Smooth muscle cell (in vitro differentiated cells): ENCODE results near the gene P2RX7. TPM values are rescaled to one million over a fixed set of nuclear protein-coding genes. Genes with fewer than 3 reads are reported as not detected.

Source experiments
- DNase-seq: peaks from one replicate; lab custom pipeline; 2025; ENCODE audit not compliant: unreplicated experiment; lab: John Stamatoyannopoulos, UW
- H2AFZ ChIP-seq: fragments of 200-600 bp; sonication (generic); 2 replicates; pipeline ENCODE4 v1.6.0; 2016; ENCODE audit warnings: antibody characterized with exemption, low read depth, mild to moderate bottlenecking
- H3F3A ChIP-seq: fragments of 200-600 bp; sonication (generic); 2 replicates; pipeline ENCODE4 v1.6.0; 2017; ENCODE audit warnings: antibody characterized with exemption, low read depth
- H3K27ac ChIP-seq: fragments of 200-600 bp; sonication (generic); 2 replicates; pipeline ENCODE4 v1.5.1; 2016; ENCODE audit warnings: low read depth, mild to moderate bottlenecking
- H3K27me3 ChIP-seq: fragments of 200-600 bp; sonication (generic); 2 replicates; pipeline ENCODE4 v1.6.1; 2016; ENCODE audit warnings: low read depth, mild to moderate bottlenecking
- H3K36me3 ChIP-seq: fragments of 200-600 bp; sonication (generic); 2 replicates; pipeline ENCODE4 v1.5.1; 2016; ENCODE audit warnings: low read depth
- H3K4me1 ChIP-seq: fragments of 200-600 bp; sonication (generic); 2 replicates; pipeline ENCODE4 v1.5.1; 2016; ENCODE audit warnings: low read depth
- H3K4me2 ChIP-seq: fragments of 200-600 bp; sonication (generic); 2 replicates; pipeline ENCODE4 v1.6.0; 2016; ENCODE audit warnings: mild to moderate bottlenecking
- H3K4me3 ChIP-seq: fragments of 200-600 bp; sonication (generic); 2 replicates; pipeline ENCODE4 v1.5.1; 2016; ENCODE audit warnings: mild to moderate bottlenecking
- H3K79me2 ChIP-seq: fragments of 200-600 bp; sonication (generic); 2 replicates; pipeline ENCODE4 v1.6.0; 2016; ENCODE audit warnings: low read depth, mild to moderate bottlenecking
- H3K9ac ChIP-seq: fragments of 200-600 bp; sonication (generic); 2 replicates; pipeline ENCODE4 v1.6.0; 2016; ENCODE audit warnings: low read depth
- H3K9me3 ChIP-seq: fragments of 200-600 bp; sonication (generic); replicated peaks from 2 replicates; pipeline ENCODE4 v1.5.1; 2016; ENCODE audit warnings: low read depth
- H4K20me1 ChIP-seq: fragments of 200-600 bp; sonication (generic); 2 replicates; pipeline ENCODE4 v1.6.0; 2016; ENCODE audit warnings: low read depth
- WGBS: methylation state at CpG from one replicate; pipeline ENCODE4 v1.1.7; 2016; ENCODE audit warnings: low lambda C conversion rate; 5-methylcytosine and 5-hydroxymethylcytosine counted together
- polyA plus RNA-seq: library from polyadenylated mRNA; unstranded; fragments of >200 nt; fragmentation: Nextera tagmentation; extraction: Ambion mirVana; gene quantifications from 2 replicates; pipeline ENCODE4 v1.2.1, GENCODE V29; 2016
- total RNA-seq: library from RNA; depleted of rRNA; stranded (reverse); fragments of >200 nt; gene quantifications from 2 replicates; pipeline ENCODE4 v1.2.3, GENCODE V29; 2014
- TF ChIP-seq, protein P1 (sequence below): fragments of 200-600 bp; sonication (generic); IDR thresholded peaks from 2 replicates; pipeline ENCODE4 v1.5.1; 2017; ENCODE audit warnings: borderline replicate concordance, mild to moderate bottlenecking, antibody characterized with exemption; ENCODE audit not compliant: insufficient read depth, poor library complexity, severe bottlenecking

P2RX7 gene
- total and polyA plus RNA-seq, 2 experiments from 2014 or later = 1.1 to 1.6 TPM

DNA sequence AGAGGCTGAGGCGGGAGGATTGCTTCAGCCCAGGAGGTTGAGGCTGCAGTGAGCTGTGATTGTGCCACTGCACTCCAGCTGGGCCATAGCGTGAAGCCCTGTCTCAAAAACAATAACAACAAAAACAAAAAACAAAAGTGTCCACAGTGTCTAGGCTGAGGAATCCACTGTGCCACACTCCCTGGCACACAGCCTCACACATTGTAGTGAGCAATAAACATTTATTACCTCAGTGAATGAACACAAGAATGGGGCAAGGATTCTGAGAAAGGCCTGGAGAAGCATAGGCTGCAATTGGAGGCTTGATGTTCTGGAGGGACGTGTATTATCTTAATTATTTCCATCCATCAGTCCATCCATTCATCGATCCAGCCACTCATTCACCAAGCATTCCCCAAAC is 17.1 kb upstream of the P2RX7 start:
- H3K4me3 ChIP-seq = no peak overlapping the region
- H3K36me3 ChIP-seq = no peaks in the 10 kb centered on the region
- no peak overlapping the region for H3K4me2 ChIP-seq
- H3K9ac ChIP-seq = no peak overlapping the region
- DNase-seq = no peak
- H3K9me3 ChIP-seq = no peaks in the 10 kb centered on the region
- no peaks in the 10 kb centered on the region for H3K27me3 ChIP-seq
- H2AFZ ChIP-seq = no peak overlapping the region
- no peak overlapping the region for H3K27ac ChIP-seq
- TF ChIP-seq, protein P1, sequence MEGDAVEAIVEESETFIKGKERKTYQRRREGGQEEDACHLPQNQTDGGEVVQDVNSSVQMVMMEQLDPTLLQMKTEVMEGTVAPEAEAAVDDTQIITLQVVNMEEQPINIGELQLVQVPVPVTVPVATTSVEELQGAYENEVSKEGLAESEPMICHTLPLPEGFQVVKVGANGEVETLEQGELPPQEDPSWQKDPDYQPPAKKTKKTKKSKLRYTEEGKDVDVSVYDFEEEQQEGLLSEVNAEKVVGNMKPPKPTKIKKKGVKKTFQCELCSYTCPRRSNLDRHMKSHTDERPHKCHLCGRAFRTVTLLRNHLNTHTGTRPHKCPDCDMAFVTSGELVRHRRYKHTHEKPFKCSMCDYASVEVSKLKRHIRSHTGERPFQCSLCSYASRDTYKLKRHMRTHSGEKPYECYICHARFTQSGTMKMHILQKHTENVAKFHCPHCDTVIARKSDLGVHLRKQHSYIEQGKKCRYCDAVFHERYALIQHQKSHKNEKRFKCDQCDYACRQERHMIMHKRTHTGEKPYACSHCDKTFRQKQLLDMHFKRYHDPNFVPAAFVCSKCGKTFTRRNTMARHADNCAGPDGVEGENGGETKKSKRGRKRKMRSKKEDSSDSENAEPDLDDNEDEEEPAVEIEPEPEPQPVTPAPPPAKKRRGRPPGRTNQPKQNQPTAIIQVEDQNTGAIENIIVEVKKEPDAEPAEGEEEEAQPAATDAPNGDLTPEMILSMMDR = no peak
- no peaks in the 10 kb centered on the region for H3F3A ChIP-seq
- H3K79me2 ChIP-seq = no peaks in the 10 kb centered on the region
- H3K4me1 ChIP-seq = no peaks in the 10 kb centered on the region
- H4K20me1 ChIP-seq = no peaks in the 10 kb centered on the region
- WGBS = 95% methylated on average over 4 of the region's 4 CpGs

DNA sequence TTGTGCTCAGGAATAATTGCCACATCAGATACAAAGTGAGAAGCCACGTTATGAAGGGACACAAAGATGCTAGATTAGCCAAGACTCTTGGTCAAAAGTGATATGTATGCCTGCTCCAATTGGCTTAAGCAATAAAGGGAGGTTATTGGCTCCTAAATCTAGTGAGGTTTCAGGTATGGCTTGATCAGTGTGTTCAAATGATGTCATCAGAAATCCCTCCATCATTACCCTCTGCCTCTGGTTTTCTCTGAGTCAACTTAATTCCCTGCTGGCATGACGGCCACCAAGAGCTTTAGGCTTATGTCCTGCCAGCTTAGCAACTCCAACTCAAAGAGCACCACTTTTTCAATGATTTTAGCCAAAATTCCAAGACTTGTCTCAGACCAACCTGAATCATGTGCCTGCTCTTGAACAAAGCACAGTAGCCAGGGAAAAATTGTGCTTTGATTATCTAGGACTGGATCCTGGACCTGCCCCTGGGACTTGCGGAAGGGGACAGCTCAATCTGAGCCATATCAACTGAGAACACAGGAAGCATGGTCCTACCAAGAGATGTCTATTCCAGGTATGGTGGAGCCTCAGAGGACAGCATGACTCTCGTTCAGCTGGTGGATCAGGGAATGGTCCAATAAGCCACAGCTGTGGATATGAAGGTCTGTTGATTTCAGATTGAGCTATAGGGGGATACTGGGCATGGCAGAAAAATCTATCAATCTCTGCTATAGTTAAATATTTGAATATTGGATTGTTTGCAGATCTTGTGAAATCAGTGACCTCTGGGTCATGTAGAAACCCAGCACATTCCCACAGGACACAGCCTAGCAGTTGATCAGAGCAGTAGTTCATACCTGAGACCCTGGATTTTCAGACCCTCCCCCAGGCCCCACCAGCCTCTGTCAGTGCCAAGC is 16.1 kb upstream of the P2RX7 start:
- no peaks in the 10 kb centered on the region for H3F3A ChIP-seq
- no peaks in the 10 kb centered on the region for H3K9me3 ChIP-seq
- TF ChIP-seq, protein P1 = no peak
- H3K9ac ChIP-seq = no peak overlapping the region
- no peak overlapping the region for H2AFZ ChIP-seq
- no peak overlapping the region for H3K27ac ChIP-seq
- H3K27me3 ChIP-seq = peaks cover 3% of the 10 kb centered on the region
- no peaks in the 10 kb centered on the region for H3K4me1 ChIP-seq
- H4K20me1 ChIP-seq = no peaks in the 10 kb centered on the region
- no peak overlapping the region for H3K4me2 ChIP-seq
- H3K36me3 ChIP-seq = no peaks in the 10 kb centered on the region
- DNase-seq = no peak
- no peak overlapping the region for H3K4me3 ChIP-seq
- 85% methylated on average over 4 of the region's 4 CpGs for WGBS
- no peaks in the 10 kb centered on the region for H3K79me2 ChIP-seq

DNA sequence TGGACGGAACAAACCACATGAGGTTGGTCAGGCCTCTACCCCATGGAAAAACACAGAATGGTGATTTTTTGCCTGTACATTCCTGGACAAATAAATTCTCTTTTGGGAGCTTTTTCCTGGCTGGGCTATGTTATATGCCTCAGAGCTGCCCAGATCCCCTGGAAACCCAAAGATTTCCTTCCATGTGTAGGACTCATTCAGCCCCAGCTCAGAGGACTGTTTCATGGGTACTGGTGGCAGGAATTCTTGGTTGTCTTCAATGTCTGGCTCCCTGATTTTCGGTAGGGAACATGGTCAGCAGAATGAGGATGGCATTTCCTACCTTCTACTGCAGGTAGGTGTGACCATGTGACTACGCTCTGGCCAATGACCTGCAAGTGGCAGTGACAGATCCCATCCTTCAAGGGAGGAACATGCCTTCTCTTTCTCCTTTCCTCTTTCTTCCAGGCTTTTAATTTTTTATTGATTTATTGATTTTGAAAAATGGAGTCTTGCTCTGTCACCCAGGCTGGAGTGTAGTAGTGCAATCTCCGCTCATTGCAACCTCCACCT is 15.4 kb upstream of the P2RX7 start:
- H3K36me3 ChIP-seq = no peaks in the 10 kb centered on the region
- no peaks in the 10 kb centered on the region for H3K4me1 ChIP-seq
- 89% methylated on average over 4 of the region's 4 CpGs for WGBS
- TF ChIP-seq, protein P1 = no peak
- H3F3A ChIP-seq = no peaks in the 10 kb centered on the region
- no peak overlapping the region for H3K9ac ChIP-seq
- H3K27ac ChIP-seq = no peak overlapping the region
- H3K9me3 ChIP-seq = no peaks in the 10 kb centered on the region
- H3K79me2 ChIP-seq = no peaks in the 10 kb centered on the region
- H4K20me1 ChIP-seq = no peaks in the 10 kb centered on the region
- no peak for DNase-seq
- H3K4me2 ChIP-seq = no peak overlapping the region
- peaks cover 4% of the 10 kb centered on the region for H3K27me3 ChIP-seq
- H2AFZ ChIP-seq = no peak overlapping the region
- no peak overlapping the region for H3K4me3 ChIP-seq
